Mesenteric fat pad (tissue), 1 donor: ENCODE results near the gene AATK. TPM values are rescaled to one million over a fixed set of nuclear protein-coding genes. Genes with fewer than 3 reads are reported as not detected.
"Not testable (repeated sequence)": the region's sequence is repeated elsewhere in the genome, so short reads cannot be mapped to it uniquely, and the experiment has no call there.

Experiments used
- DNase-seq: peaks from one replicate; pipeline ENCODE4 v3.0.0-alpha.2; 2020; ENCODE audit warnings: low spot score
- microRNA-seq: library from miRNA; unstranded; fragments of <30 nt; microRNA quantifications from one replicate; pipeline ENCODE4 v1.2.0, GENCODE V29; 2020; ENCODE audit warnings: borderline number of aligned reads
- total RNA-seq: library from RNA; stranded (reverse); fragmentation: NEBNext Ultra II Directional; extraction: Animal tissue kit (Norgen Biotek cat#: 25700); gene quantifications from one replicate; pipeline ENCODE4 v1.2.1, GENCODE V29; 2021
- donor health status: DM: yes; HTN: yes; CAD: no.

The AATK gene
- total RNA-seq, 1 donor from 2014 or later, result 7.9 TPM

DNA sequence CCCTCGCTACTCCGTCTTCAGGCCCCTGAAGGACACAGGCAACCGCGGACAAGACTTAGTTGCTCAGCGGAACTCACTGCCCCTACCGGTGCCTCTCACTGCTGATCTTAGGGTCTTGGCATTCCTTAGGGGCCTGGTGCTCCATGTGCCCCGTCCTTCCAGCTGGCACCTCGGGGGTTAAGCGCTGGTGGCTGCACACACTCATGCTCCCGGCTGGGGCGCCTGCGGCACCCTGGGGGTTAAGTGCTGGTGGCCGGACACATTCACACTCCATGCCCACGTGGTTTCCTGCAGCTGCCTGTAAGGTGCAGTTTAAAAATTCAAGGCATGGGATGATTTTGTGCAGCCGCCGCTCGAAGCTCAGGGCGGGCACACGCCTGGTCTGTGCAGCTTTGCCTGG is 86.0 kb downstream of the AATK start:
- DNase-seq, result no peak

DNA sequence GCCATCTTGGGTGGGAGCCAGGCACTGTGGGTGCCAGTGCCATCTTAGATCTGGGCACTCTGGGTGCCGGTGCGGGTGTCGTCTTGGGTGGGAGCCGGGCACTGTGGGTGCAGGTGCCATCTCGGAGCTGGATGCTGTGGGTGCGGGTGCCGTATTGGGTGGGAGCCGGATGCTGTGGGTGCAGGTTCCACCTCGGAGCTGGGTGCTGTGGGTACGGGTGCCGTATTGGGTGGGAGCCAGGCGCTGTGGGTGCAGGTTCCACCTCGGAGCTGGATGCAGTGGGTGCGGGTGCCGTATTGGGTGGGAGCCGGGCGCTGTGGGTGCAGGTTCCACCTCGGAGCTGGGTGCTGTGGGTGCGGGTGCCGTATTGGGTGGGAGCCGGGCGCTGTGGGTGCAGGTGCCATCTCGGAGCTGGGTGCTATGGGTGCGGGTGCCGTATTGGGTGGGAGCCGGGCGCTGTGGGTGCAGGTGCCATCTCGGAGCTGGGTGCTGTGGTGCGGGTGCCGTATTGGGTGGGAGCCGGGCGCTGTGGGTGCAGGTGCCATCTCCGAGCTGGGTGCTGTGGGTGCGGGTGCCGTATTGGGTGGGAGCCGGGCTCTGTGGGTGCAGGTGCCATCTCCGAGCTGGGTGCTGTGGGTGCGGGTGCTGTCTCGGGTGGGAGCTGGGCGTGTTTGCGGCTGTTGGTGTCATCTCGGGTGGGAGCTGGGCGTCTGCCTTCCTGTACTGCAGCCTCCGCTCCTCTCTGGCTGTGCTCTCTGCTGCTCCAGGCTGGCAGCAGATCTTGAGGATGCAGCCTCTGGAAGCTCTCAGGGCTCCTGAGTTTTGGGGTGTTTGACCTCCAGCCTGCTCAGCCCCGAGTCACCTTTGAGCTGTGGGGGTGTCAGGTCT is 87.8 kb downstream of the AATK start:
- not testable (repeated sequence) for DNase-seq

GRCh38 chr17:81076141-81076679 is 89.8 kb downstream of the AATK start:
- no peak for DNase-seq

GRCh38 chr17:81075307-81075706 is 90.7 kb downstream of the AATK start:
- no peak for DNase-seq

DNA sequence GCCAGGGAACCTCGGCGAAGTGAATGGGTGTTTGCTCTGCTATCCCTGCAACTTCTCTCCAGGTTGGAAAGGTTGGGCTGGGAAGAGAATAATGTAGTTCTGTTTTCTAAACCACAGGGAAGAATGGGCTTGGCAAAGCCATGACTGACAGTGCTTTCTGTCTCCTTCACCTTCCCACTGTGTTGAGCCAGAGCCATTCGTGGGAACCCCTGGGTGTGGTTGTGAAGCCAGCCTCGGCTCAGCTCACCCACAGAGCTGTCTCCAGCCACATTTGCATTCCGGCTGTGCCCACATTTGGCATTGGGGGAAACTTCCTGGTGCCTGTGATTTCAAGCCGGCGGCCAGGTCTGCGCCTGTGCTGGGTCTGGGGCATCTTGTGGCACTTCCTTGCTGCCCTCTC is 91.1 kb downstream of the AATK start:
- DNase-seq, result no peak

- DNase-seq, result no peak
These were observed 91.8 kb downstream of the AATK start for GRCh38 chr17:81073967-81074839.

DNA sequence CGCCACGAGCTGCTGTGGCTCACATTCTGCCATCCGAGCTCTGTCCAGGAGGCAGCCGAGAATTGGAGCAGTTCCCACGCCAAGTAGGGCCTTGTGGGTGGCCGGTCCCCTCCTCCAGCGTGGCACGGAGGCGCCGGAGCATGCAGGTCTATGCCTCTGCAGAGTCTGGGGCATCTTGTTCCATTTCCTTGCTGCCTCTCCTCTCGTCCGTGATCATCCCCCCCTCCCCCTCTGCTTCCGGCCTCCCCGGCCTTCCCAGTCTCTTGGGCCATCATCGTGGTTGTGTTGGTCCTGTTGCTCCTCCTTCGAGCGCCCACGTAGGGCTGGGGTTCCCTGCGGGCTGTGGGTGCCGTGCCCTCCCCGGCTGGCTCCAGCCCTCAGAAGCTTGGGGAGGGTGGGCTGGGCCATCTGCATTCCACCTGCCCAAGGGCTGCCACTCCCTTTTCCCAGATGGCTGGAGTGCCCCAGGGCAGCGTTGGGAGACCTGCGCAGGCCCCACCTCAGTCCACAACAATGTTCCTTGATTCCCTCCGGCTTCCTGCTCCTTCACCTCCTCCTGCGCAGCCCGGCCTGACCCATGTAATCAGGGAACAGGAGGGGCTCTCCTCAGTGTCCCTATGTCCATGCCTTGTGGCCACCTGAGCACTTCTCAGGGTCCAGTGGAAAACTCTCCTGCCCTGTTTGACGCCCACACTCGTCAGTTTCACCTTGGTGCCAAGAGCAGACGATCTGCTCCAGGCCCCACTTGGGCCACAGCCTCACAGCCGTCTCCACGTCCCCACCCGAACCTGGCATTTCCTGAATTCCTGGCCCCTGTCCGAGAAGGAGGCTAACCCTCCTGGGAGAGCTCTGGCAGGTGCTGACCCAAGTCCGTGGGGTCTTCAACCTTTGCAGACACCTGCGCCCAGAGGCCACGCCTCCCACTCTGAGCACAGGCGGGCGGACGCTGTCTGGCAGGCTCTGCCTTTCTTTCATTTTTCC is 94.0 kb downstream of the AATK start:
- DNase-seq, result no peak

DNA sequence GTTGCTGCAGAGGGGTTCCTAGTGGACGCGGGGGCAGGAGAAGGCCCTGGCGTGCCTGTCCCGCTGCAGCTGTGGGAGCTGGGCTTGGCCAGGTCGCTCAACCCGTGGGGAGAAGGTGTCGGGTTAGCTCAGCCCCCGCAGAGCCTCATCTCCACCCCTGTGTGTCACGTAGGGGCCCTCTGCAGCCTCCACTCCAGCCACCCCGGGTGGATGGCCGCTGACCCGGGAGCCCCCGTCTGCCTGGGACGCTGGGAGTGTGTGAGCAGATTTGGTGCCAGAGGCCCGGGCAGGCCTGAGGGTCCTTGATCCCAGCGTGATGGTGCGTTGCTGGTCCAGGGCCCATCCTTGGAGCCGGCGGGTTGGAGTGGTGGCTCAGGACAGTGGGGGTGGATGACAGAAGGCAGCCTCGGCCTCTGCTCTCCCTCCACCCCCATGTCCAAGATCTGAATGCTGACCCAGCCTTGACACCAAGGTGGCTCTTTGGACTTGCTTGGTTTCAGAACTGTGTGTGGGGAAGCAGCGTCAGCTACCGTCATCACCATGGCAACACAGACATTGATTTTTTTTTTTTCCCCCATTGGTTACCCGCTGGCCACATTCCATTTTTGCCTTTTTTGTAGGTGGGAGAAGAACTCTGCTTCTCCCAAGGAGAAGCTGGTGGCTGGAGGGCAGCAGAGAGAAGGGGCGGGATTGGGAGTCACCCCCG is 95.3 kb downstream of the AATK start:
- DNase-seq, result no peak

GRCh38 chr17:81069135-81069645 is 96.8 kb downstream of the AATK start:
- no peak for DNase-seq

GRCh38 chr17:81068411-81069134 is 97.4 kb downstream of the AATK start:
- DNase-seq, result no peak

- no peak for DNase-seq
These were observed 98.6 kb downstream of the AATK start for GRCh38 chr17:81067391-81067811.

Small RNAs within 50 kb of the gene (microRNA-seq; reads per million reads assigned to microRNA genes)
- gene MIR1250 (not detected), gene MIR3065 (not detected), gene MIR338 (not detected), gene MIR657 (not detected)

Other genes with a start within 250 kb of the AATK start
- 25.3 TPM for gene CHMP6, start 174.4 kb downstream of the AATK start, total RNA-seq
- 24.6 TPM for gene BAIAP2, start 131.1 kb downstream of the AATK start, total RNA-seq
- gene PVALEF, start 714 bp downstream of the AATK start, total RNA-seq, result not detected
- gene CEP131, start 56.7 kb upstream of the AATK start, total RNA-seq, result 3.4 TPM
- gene TEPSIN, start 72.8 kb upstream of the AATK start, total RNA-seq, result 23.1 TPM
- 46.2 TPM for gene NDUFAF8, start 73.1 kb upstream of the AATK start, total RNA-seq
- gene SLC38A10, start 129.1 kb upstream of the AATK start, total RNA-seq, result 88.0 TPM
- gene BAHCC1, start 229.2 kb upstream of the AATK start, total RNA-seq, result 11.0 TPM